IMR-90 (cell line): ENCODE results near the gene TMEM208. TPM values are rescaled to one million over a fixed set of nuclear protein-coding genes. Genes with fewer than 3 reads are reported as not detected.

Experiments
- ATAC-seq: fragments of 200-7000 bp; cut with Tn5 transposase; 2 replicates; pipeline ENCODE4 v1.9.1; 2020; ENCODE audit warnings: low read depth, mild to moderate bottlenecking, moderate library complexity
- BruUV-seq: library from RNA; stranded (reverse); fragments of 400-500 nt; replicated peaks from 2 replicates; lab custom pipeline; 2021; lab: Mats Ljungman, UMichigan
- CTCF ChIA-PET: fragments of 300-600 bp; formaldehyde crosslinking; extraction: SDS; loops from one replicate; lab custom pipeline; 2021; ENCODE audit warnings: antibody characterized with exemption; lab: Yijun Ruan, JAX
- POLR2A ChIA-PET: fragments of 300-600 bp; sonication (Branson Sonifier 250); formaldehyde crosslinking; loops from one replicate; lab custom pipeline; 2022; ENCODE audit warnings: antibody characterized with exemption; ENCODE audit not compliant: unreplicated experiment; lab: Charles Lee
- DNase-seq: peaks from one replicate; pipeline ENCODE4 v3.0.0; 2013
- H2AFZ ChIP-seq: replicated peaks from 2 replicates; pipeline ENCODE3; 2013; ENCODE audit warnings: low read length, mild to moderate bottlenecking; ENCODE audit not compliant: poor library complexity
- H2AK5ac ChIP-seq: 2 replicates; pipeline ENCODE4 v1.6.1; 2013; ENCODE audit warnings: low read depth, low read length, inconsistent platforms
- H2AK9ac ChIP-seq: replicated peaks from 2 replicates; pipeline ENCODE3; 2013; ENCODE audit warnings: mild to moderate bottlenecking, low read depth, low read length, moderate library complexity; ENCODE audit not compliant: poor library complexity
- H2BK120ac ChIP-seq: 2 replicates; pipeline ENCODE4 v1.6.1; 2013; ENCODE audit warnings: low read depth, low read length, inconsistent platforms
- H2BK15ac ChIP-seq: 3 replicates; pipeline ENCODE4 v1.6.1; 2013; ENCODE audit warnings: low read depth, low read length, inconsistent platforms
- H2BK20ac ChIP-seq: 2 replicates; pipeline ENCODE4 v1.6.1; 2013; ENCODE audit warnings: low read depth, mild to moderate bottlenecking, inconsistent platforms, low read length, moderate library complexity
- H2BK5ac ChIP-seq: 2 replicates; pipeline ENCODE4 v1.6.1; 2013; ENCODE audit warnings: mild to moderate bottlenecking, low read depth, low read length, inconsistent platforms; ENCODE audit not compliant: poor library complexity, severe bottlenecking
- H3K14ac ChIP-seq: replicated peaks from 2 replicates; pipeline ENCODE4 v1.6.1; 2013; ENCODE audit warnings: low read depth, low read length, inconsistent platforms
- H3K18ac ChIP-seq: 2 replicates; pipeline ENCODE4 v1.6.1; 2013; ENCODE audit warnings: low read depth, low read length, control low read depth
- H3K23ac ChIP-seq: 2 replicates; pipeline ENCODE4 v1.6.1; 2013; ENCODE audit warnings: low read depth, low read length, inconsistent platforms
- H3K27ac ChIP-seq: 2 replicates; pipeline ENCODE4 v1.5.1; 2013; ENCODE audit warnings: mild to moderate bottlenecking, control low read depth, low read length; ENCODE audit not compliant: insufficient read depth
- H3K27me3 ChIP-seq: 2 replicates; pipeline ENCODE4 v1.6.1; 2013; ENCODE audit warnings: low read length; ENCODE audit not compliant: control insufficient read depth, insufficient read depth
- H3K36me3 ChIP-seq: 2 replicates; pipeline ENCODE4 v1.6.1; 2013; ENCODE audit warnings: low read length, mixed read lengths; ENCODE audit not compliant: control insufficient read depth, insufficient read depth
- H3K4ac ChIP-seq: 2 replicates; pipeline ENCODE4 v1.6.1; 2013; ENCODE audit warnings: low read depth, low read length, inconsistent platforms
- H3K4me1 ChIP-seq: 2 replicates; pipeline ENCODE4 v1.6.1; 2013; ENCODE audit warnings: low read length, mixed read lengths; ENCODE audit not compliant: control insufficient read depth, insufficient read depth
- H3K4me2 ChIP-seq: 2 replicates; pipeline ENCODE4 v1.6.1; 2013; ENCODE audit warnings: low read depth, mild to moderate bottlenecking, control low read depth, low read length, moderate library complexity
- H3K4me3 ChIP-seq: 2 replicates; pipeline ENCODE4 v1.5.1; 2013; ENCODE audit warnings: low read depth, mild to moderate bottlenecking, control low read depth, low read length, moderate library complexity; ENCODE audit not compliant: insufficient read depth
- H3K56ac ChIP-seq: 2 replicates; pipeline ENCODE4 v1.6.1; 2013; ENCODE audit warnings: low read length, inconsistent platforms; ENCODE audit not compliant: insufficient read depth; ENCODE audit errors: extremely low read depth
- H3K79me1 ChIP-seq, 2 experiments: 2 replicates each; pipeline ENCODE4 v1.6.1; 2013; ENCODE audit warnings: low read length in 2 of 2, inconsistent platforms in 1 of 2, low read depth in 1 of 2
- H3K9ac ChIP-seq: 2 replicates; pipeline ENCODE4 v1.6.1; 2013; ENCODE audit warnings: low read depth, low read length, control low read depth
- H3K9me1 ChIP-seq: 2 replicates; pipeline ENCODE4 v1.6.1; 2013; ENCODE audit warnings: low read length, inconsistent platforms; ENCODE audit not compliant: insufficient read depth
- H3K9me3 ChIP-seq: 2 replicates; pipeline ENCODE4 v1.6.1; 2013; ENCODE audit warnings: low read length; ENCODE audit not compliant: control insufficient read depth, insufficient read depth
- H4K20me1 ChIP-seq: 2 replicates; pipeline ENCODE4 v1.6.1; 2013; ENCODE audit warnings: low read length, inconsistent platforms; ENCODE audit not compliant: insufficient read depth
- H4K5ac ChIP-seq: 2 replicates; pipeline ENCODE4 v1.6.1; 2013; ENCODE audit warnings: mild to moderate bottlenecking, low read depth, low read length, control low read depth
- H4K8ac ChIP-seq, 2 experiments: 2 replicates each; pipeline ENCODE4 v1.6.1; 2013; ENCODE audit warnings: low read depth in 2 of 2, low read length in 2 of 2, control low read depth in 1 of 2, inconsistent platforms in 1 of 2
- H4K91ac ChIP-seq: 2 replicates; pipeline ENCODE4 v1.6.1; 2013; ENCODE audit warnings: low read depth, low read length, inconsistent platforms; ENCODE audit not compliant: insufficient read depth
- CTCF ChIP-seq: conservative IDR thresholded peaks from 2 replicates; pipeline ENCODE4 v1.5.1; 2012; ENCODE audit warnings: mild to moderate bottlenecking, low read depth, low read length, improper control_type of control experiment
- ELK1 ChIP-seq: fragments of 150-350 bp; IDR thresholded peaks from 2 replicates; pipeline ENCODE4 v1.6.1; 2016; ENCODE audit warnings: low read depth, mild to moderate bottlenecking, low read length, moderate library complexity, borderline replicate concordance
- MAZ ChIP-seq: IDR thresholded peaks from 2 replicates; pipeline ENCODE4 v1.6.1; 2012; ENCODE audit warnings: low read depth, mild to moderate bottlenecking, low read length, improper control_type of control experiment, moderate library complexity, borderline replicate concordance
- RCOR1 ChIP-seq: IDR thresholded peaks from 2 replicates; pipeline ENCODE4 v1.6.1; 2012; ENCODE audit warnings: mild to moderate bottlenecking, low read length, improper control_type of control experiment; ENCODE audit not compliant: insufficient replicate concordance
- USF2 ChIP-seq: fragments of 150-350 bp; IDR thresholded peaks from 2 replicates; pipeline ENCODE4 v1.6.1; 2017; ENCODE audit warnings: mild to moderate bottlenecking, antibody characterized with exemption, low read length, low read depth
- dilution Hi-C: fragments of 300-500 bp; cut with HindIII; formaldehyde crosslinking; loops from one replicate; pipeline ENCODE4 v1.14.3; 2018; ENCODE audit warnings: low sequenced_read_pairs; ENCODE audit not compliant: unreplicated experiment
- in situ Hi-C: fragments of 300-500 bp; cut with MboI; formaldehyde crosslinking; loops from 3 replicates; pipeline ENCODE4 v1.14.3; 2019; ENCODE audit warnings: low sequenced_read_pairs, inconsistent platforms, mixed read lengths
- intact Hi-C: fragments of 100-400 bp; cut with micrococcal nuclease; formaldehyde crosslinking; loops from 2 replicates; pipeline ENCODE4 v1.10.0; 2022
- polyA plus RNA-seq, 3 experiments: library from polyadenylated mRNA; depleted of rRNA; stranded (reverse); fragments of >200 nt; gene quantifications; 2 replicates each; pipeline ENCODE4 v1.2.3, GENCODE V29; 2012; ENCODE audit warnings: low replicate concordance in 1 of 3
- total RNA-seq: library from RNA; depleted of rRNA; stranded (reverse); fragments of >200 nt; gene quantifications from 2 replicates; pipeline ENCODE4 v1.2.3, GENCODE V29; 2012

Gene TMEM208
- total and polyA plus RNA-seq, 2 of the 4 experiments (the other 2 are of a cell fraction), result 65.6 to 66.5 TPM

DNA sequence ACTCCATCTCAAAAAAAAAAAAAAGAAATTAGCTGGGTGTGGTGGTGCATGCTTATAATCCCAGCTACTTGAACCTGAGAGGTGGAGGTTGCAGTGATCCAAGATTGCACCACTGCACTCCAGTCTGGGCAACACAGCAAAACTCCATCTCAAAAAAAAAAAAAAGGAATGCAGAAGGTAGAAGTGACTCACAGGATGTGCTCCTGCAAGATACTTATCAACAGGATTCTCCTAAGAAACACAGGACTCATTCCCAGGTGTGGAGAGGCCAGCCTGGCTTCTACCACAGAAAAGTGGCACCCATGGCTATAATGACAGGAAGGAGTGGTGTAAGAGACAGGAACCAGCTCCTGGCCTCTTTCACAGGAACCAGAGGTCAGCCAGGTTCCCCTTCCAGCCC lies 14.2 kb upstream of the TMEM208 start:
- dilution Hi-C loops (no loop called here), in situ Hi-C loops (no loop called here), intact Hi-C loops (no loop called here)
- Histone ChIP-seq H2BK15ac (no peak overlapping the region), H3K56ac (no peak overlapping the region), H2BK20ac (no peak overlapping the region), H3K23ac (no peak overlapping the region), H4K5ac (no peak overlapping the region), H4K91ac (no peak overlapping the region), H3K18ac (no peak overlapping the region), H3K4me1 (peaks cover 5% of the 10 kb centered on the region), H3K27me3 (no peaks in the 10 kb centered on the region), H3K9ac (no peak overlapping the region), H2BK5ac (no peak overlapping the region), H2AFZ (no peak overlapping the region), H2AK9ac (no peak overlapping the region), H3K36me3 (peaks cover 4% of the 10 kb centered on the region; the same call in 1 of the 2 replicates), H3K9me3 (no peaks in the 10 kb centered on the region), H4K8ac (no peak overlapping the region), H2BK120ac (no peak overlapping the region), H2AK5ac (no peak overlapping the region), H3K14ac (no peak overlapping the region), H4K20me1 (0 out of 2 replicates have a peak, but pooled peaks cover 3% of the 10 kb centered on the region), H3K4ac (no peak overlapping the region), H3K27ac (no peak overlapping the region), H3K4me2 (no peak overlapping the region), H3K4me3 (no peak overlapping the region), H3K9me1 (peaks cover 13% of the 10 kb centered on the region), H3K79me1 (peaks cover 0 to 4% of the 10 kb centered on the region in 2 experiments; a peak in 1 of 4 replicates)
- no peak for TF ChIP-seq CTCF
- no peak for TF ChIP-seq MAZ
- no peak for TF ChIP-seq RCOR1
- TF ChIP-seq USF2, result no peak
- no peak for TF ChIP-seq ELK1
- no peak for ATAC-seq
- no peak for DNase-seq
- ChIA-PET CTCF (no interaction called here), POLR2A (interaction anchor here (0.7 kb wide), 1 partner anchor 130 kb away, joined by 3 read pairs; no protein-coding TSS in a partner anchor)
- BruUV-seq, result no TSS peak
